ENCODE results near the gene MCCD1. TPM values are rescaled to one million over a fixed set of nuclear protein-coding genes. Genes with fewer than 3 reads are reported as not detected.
A peak's percentile ranks its signal among the peaks of the same experiment; 100 is the strongest.
"Not testable (repeated sequence)": the region's sequence is repeated elsewhere in the genome, so short reads cannot be mapped to it uniquely, and the experiment has no call there.

The MCCD1 gene
- total RNA-seq, 1 experiment from 2014 or later = not detected

- H3K4me1 Mint-ChIP-seq = peaks cover 49% of the 10 kb centered on the region
- H3K27me3 Mint-ChIP-seq (ENCODE audit: low read depth); H3K9me3 Mint-ChIP-seq; H3K4me3 Mint-ChIP-seq; H3K36me3 Mint-ChIP-seq; POLR2A ChIA-PET; DNase-seq (ENCODE audit: low spot score): not testable (repeated sequence)
- 0 out of 2 replicates have a peak overlapping the region, but pooled peaks have one; percentile 35 for H3K27ac Mint-ChIP-seq
- peak; percentile 65 for ATAC-seq
- CTCF ChIA-PET = interaction anchor here (1.4 kb wide), 1 partner anchor 88 kb away, joined by 3 read pairs; no protein-coding TSS in a partner anchor
Measured at GRCh38 chr6:31486065-31486837, 42.5 kb upstream of the MCCD1 start.

GRCh38 chr6:31487674-31488073, 41.1 kb upstream of the MCCD1 start:
- POLR2A ChIA-PET = interaction anchor here (0.7 kb wide), 1 partner anchor 86 kb away, joined by 3 read pairs; no protein-coding TSS in a partner anchor
- H3K27me3 Mint-ChIP-seq (ENCODE audit: low read depth); ATAC-seq; H3K4me3 Mint-ChIP-seq; DNase-seq (ENCODE audit: low spot score); H3K36me3 Mint-ChIP-seq; H3K9me3 Mint-ChIP-seq: not testable (repeated sequence)
- CTCF ChIA-PET = interaction anchor here (1.4 kb wide), 1 partner anchor 90 kb away, joined by 3 read pairs; no protein-coding TSS in a partner anchor
- Mint-ChIP-seq H3K27ac (peak overlapping the region; percentile 98), H3K4me1 (peaks cover 58% of the 10 kb centered on the region)

- no peaks in the 10 kb centered on the region for H3K27me3 Mint-ChIP-seq (ENCODE audit: low read depth)
- ChIA-PET POLR2A (no interaction called here), CTCF (interaction anchor here (1.3 kb wide), 1 partner anchor 47 kb away, joined by 4 read pairs; no protein-coding TSS in a partner anchor)
- DNase-seq (ENCODE audit: low spot score) (no peak), ATAC-seq (no peak)
- peaks cover 65% of the 10 kb centered on the region for H3K4me1 Mint-ChIP-seq
- no peak overlapping the region for H3K27ac Mint-ChIP-seq
- peaks cover 10% of the 10 kb centered on the region for H3K9me3 Mint-ChIP-seq
- H3K4me3 Mint-ChIP-seq = no peak overlapping the region
- H3K36me3 Mint-ChIP-seq = peaks cover 6% of the 10 kb centered on the region
- TF ChIP-seq ZNF425 (CRISPR knock-in tag; conservative IDR thresholded peaks at IDR 0.05) (no peak), HMGXB4 (CRISPR knock-in tag; IDR thresholded peaks at IDR 0.05) (no peak), ETV6 (CRISPR knock-in tag; IDR thresholded peaks at IDR 0.05) (no peak), ZNF416 (CRISPR knock-in tag; IDR thresholded peaks at IDR 0.05) (no peak), NFE2L1 (CRISPR knock-in tag; IDR thresholded peaks at IDR 0.05) (no peak), MLX (CRISPR knock-in tag; IDR thresholded peaks at IDR 0.05) (no peak), RELA (CRISPR knock-in tag; IDR thresholded peaks at IDR 0.05; ENCODE audit: borderline replicate concordance) (no peak), FOXP1 (CRISPR knock-in tag; IDR thresholded peaks at IDR 0.05; ENCODE audit: borderline replicate concordance) (no peak), PRRX2 (CRISPR knock-in tag; IDR thresholded peaks at IDR 0.05) (no peak), FOXK1 (CRISPR knock-in tag; IDR thresholded peaks at IDR 0.05) (no peak), AR (CRISPR knock-in tag; IDR thresholded peaks at IDR 0.05) (no peak), NR3C1 (CRISPR knock-in tag; conservative IDR thresholded peaks at IDR 0.05; ENCODE audit: low read depth) (no peak), ESRRA (CRISPR knock-in tag; IDR thresholded peaks at IDR 0.05; ENCODE audit: borderline replicate concordance) (no peak)
- TF ChIP-seq, protein P1, sequence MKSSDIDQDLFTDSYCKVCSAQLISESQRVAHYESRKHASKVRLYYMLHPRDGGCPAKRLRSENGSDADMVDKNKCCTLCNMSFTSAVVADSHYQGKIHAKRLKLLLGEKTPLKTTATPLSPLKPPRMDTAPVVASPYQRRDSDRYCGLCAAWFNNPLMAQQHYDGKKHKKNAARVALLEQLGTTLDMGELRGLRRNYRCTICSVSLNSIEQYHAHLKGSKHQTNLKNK (CRISPR knock-in tag; IDR thresholded peaks at IDR 0.05) = no peak
- TF ChIP-seq, protein P2, sequence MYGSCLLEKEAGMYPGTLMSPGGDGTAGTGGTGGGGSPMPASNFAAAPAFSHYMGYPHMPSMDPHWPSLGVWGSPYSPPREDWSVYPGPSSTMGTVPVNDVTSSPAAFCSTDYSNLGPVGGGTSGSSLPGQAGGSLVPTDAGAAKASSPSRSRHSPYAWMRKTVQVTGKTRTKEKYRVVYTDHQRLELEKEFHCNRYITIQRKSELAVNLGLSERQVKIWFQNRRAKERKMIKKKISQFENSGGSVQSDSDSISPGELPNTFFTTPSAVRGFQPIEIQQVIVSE (CRISPR knock-in tag; IDR thresholded peaks at IDR 0.05; ENCODE audit: borderline replicate concordance) = no peak
- TF ChIP-seq, protein P3, sequence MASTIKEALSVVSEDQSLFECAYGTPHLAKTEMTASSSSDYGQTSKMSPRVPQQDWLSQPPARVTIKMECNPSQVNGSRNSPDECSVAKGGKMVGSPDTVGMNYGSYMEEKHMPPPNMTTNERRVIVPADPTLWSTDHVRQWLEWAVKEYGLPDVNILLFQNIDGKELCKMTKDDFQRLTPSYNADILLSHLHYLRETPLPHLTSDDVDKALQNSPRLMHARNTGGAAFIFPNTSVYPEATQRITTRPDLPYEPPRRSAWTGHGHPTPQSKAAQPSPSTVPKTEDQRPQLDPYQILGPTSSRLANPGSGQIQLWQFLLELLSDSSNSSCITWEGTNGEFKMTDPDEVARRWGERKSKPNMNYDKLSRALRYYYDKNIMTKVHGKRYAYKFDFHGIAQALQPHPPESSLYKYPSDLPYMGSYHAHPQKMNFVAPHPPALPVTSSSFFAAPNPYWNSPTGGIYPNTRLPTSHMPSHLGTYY (CRISPR knock-in tag; IDR thresholded peaks at IDR 0.05) = no peak
- TF ChIP-seq, protein P4, sequence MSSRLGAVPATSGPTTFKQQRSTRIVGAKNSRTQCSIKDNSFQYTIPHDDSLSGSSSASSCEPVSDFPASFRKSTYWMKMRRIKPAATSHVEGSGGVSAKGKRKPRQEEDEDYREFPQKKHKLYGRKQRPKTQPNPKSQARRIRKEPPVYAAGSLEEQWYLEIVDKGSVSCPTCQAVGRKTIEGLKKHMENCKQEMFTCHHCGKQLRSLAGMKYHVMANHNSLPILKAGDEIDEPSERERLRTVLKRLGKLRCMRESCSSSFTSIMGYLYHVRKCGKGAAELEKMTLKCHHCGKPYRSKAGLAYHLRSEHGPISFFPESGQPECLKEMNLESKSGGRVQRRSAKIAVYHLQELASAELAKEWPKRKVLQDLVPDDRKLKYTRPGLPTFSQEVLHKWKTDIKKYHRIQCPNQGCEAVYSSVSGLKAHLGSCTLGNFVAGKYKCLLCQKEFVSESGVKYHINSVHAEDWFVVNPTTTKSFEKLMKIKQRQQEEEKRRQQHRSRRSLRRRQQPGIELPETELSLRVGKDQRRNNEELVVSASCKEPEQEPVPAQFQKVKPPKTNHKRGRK (CRISPR knock-in tag; IDR thresholded peaks at IDR 0.05; ENCODE audit: borderline replicate concordance) = no peak
Measured at GRCh38 chr6:31489086-31489485, 39.7 kb upstream of the MCCD1 start.
